Measurements from ENCODE around the gene HHAT. TPM values are rescaled to one million over a fixed set of nuclear protein-coding genes. Genes with fewer than 3 reads are reported as not detected.
"Not testable (repeated sequence)": the region's sequence is repeated elsewhere in the genome, so short reads cannot be mapped to it uniquely, and the experiment has no call there.

Gene HHAT
- total and polyA plus RNA-seq, 2 of the 4 experiments (the other 2 are of a cell fraction), result 1.7 to 2.5 TPM

GRCh38 chr1:210354305-210354704 lies 25.6 kb downstream of the HHAT start:
- H3K4me2 ChIP-seq (ENCODE audit: low read depth, low read length); intact Hi-C loops (cut with micrococcal nuclease); CTCF ChIA-PET; H3K4me1 ChIP-seq (ENCODE audit: control insufficient read depth, insufficient read depth, low read length); H3K27me3 ChIP-seq (ENCODE audit: control insufficient read depth, insufficient read depth, low read length); H3K14ac ChIP-seq (replicated peaks; ENCODE audit: low read depth, low read length); H4K5ac ChIP-seq (ENCODE audit: low read depth, low read length); H4K20me1 ChIP-seq (ENCODE audit: insufficient read depth, low read length); ATAC-seq (ENCODE audit: low read depth); H3K9me3 ChIP-seq (ENCODE audit: control insufficient read depth, insufficient read depth, low read length); H4K91ac ChIP-seq (ENCODE audit: insufficient read depth, low read depth, low read length); H3K79me1 ChIP-seq (ENCODE audit: low read depth in 1 of 2, low read length in 2 of 2); H2BK20ac ChIP-seq (ENCODE audit: low read depth, low read length); H2BK120ac ChIP-seq (ENCODE audit: low read depth, low read length); H3K9ac ChIP-seq (ENCODE audit: low read depth, low read length); H2AK9ac ChIP-seq (replicated peaks; ENCODE audit: low read depth, low read length, poor library complexity); H2BK15ac ChIP-seq (ENCODE audit: low read depth, low read length); H3K9me1 ChIP-seq (ENCODE audit: insufficient read depth, low read length); H4K8ac ChIP-seq (ENCODE audit: low read depth in 2 of 2, low read length in 2 of 2); H3K23ac ChIP-seq (ENCODE audit: low read depth, low read length); H2AFZ ChIP-seq (replicated peaks; ENCODE audit: low read length, poor library complexity); H3K18ac ChIP-seq (ENCODE audit: low read depth, low read length); H3K27ac ChIP-seq (ENCODE audit: insufficient read depth, low read length); in situ Hi-C loops (cut with MboI; ENCODE audit: low sequenced_read_pairs); H2AK5ac ChIP-seq (ENCODE audit: low read depth, low read length); H3K4ac ChIP-seq (ENCODE audit: low read depth, low read length); H3K56ac ChIP-seq (ENCODE audit: extremely low read depth, insufficient read depth, low read length); H3K36me3 ChIP-seq (ENCODE audit: control insufficient read depth, insufficient read depth, low read length); dilution Hi-C loops (cut with HindIII; ENCODE audit: low sequenced_read_pairs, unreplicated experiment); H2BK5ac ChIP-seq (ENCODE audit: low read depth, low read length, poor library complexity, severe bottlenecking); BruUV-seq (replicated peaks); DNase-seq; POLR2A ChIA-PET (ENCODE audit: unreplicated experiment); H3K4me3 ChIP-seq (ENCODE audit: insufficient read depth, low read depth, low read length): not testable (repeated sequence)
- no CpG with 5 or more reads among the region's 3 CpGs for WGBS, 2 experiments (ENCODE audit: extremely low coverage in 2 of 2, insufficient read length in 1 of 2)
- TF ChIP-seq CEBPB (IDR thresholded peaks at IDR 0.05; ENCODE audit: low read depth, low read length), result peak; percentile 9; the same call in 1 of the 2 replicates
